IPS-18a (cell line): Measurements from ENCODE around the gene KYNU.
"Not testable (repeated sequence)": the region's sequence is repeated elsewhere in the genome, so short reads cannot be mapped to it uniquely, and the experiment has no call there.

Source experiments
- H3K27ac ChIP-seq: one replicate; pipeline ENCODE4 v1.5.1; 2013; ENCODE audit warnings: low read length
- H3K27me3 ChIP-seq: one replicate; pipeline ENCODE4 v1.6.1; 2013; ENCODE audit warnings: mild to moderate bottlenecking, low read length; ENCODE audit not compliant: control insufficient read depth, insufficient read depth
- H3K36me3 ChIP-seq: one replicate; pipeline ENCODE4 v1.6.1; 2013; ENCODE audit warnings: low read depth, low read length; ENCODE audit not compliant: control insufficient read depth
- H3K4me1 ChIP-seq: one replicate; pipeline ENCODE4 v1.6.1; 2013; ENCODE audit warnings: low read depth, low read length; ENCODE audit not compliant: control insufficient read depth
- H3K4me3 ChIP-seq: one replicate; pipeline ENCODE4 v1.5.1; 2013; ENCODE audit warnings: low read length
- H3K9ac ChIP-seq: one replicate; pipeline ENCODE4 v1.6.1; 2013; ENCODE audit warnings: mild to moderate bottlenecking, low read length, moderate library complexity
- H3K9me3 ChIP-seq: one replicate; pipeline ENCODE4 v1.6.1; 2013; ENCODE audit warnings: low read depth, low read length; ENCODE audit not compliant: control insufficient read depth

KYNU gene

DNA sequence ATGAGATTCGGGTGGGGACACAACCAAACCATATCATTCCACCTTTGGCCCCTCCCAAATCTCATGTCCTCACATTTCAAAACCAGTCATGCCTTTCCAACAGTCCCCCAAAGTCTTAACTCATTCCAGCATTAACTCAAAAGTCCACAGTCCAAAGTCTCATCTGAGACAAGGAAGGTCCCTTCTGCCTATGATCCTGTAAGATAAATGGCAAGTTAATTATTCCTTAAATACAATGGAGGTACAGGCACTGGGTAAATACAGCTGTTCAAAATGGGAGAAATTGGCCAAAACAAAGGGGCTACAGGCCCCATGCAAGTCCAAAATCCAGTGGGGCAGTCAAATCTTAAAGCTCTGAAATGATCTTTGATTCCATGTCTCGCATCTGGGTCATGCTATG lies 71.3 kb downstream of the KYNU start:
- H3K4me3 ChIP-seq, H3K36me3 ChIP-seq, H3K27me3 ChIP-seq, H3K9me3 ChIP-seq, H3K4me1 ChIP-seq, H3K9ac ChIP-seq, H3K27ac ChIP-seq: not testable (repeated sequence)

- H3K9ac ChIP-seq, H3K9me3 ChIP-seq, H3K4me3 ChIP-seq, H3K4me1 ChIP-seq, H3K36me3 ChIP-seq, H3K27me3 ChIP-seq, H3K27ac ChIP-seq: not testable (repeated sequence)
Observed at GRCh38 chr2:142950323-142950722, 72.9 kb downstream of the KYNU start.

DNA sequence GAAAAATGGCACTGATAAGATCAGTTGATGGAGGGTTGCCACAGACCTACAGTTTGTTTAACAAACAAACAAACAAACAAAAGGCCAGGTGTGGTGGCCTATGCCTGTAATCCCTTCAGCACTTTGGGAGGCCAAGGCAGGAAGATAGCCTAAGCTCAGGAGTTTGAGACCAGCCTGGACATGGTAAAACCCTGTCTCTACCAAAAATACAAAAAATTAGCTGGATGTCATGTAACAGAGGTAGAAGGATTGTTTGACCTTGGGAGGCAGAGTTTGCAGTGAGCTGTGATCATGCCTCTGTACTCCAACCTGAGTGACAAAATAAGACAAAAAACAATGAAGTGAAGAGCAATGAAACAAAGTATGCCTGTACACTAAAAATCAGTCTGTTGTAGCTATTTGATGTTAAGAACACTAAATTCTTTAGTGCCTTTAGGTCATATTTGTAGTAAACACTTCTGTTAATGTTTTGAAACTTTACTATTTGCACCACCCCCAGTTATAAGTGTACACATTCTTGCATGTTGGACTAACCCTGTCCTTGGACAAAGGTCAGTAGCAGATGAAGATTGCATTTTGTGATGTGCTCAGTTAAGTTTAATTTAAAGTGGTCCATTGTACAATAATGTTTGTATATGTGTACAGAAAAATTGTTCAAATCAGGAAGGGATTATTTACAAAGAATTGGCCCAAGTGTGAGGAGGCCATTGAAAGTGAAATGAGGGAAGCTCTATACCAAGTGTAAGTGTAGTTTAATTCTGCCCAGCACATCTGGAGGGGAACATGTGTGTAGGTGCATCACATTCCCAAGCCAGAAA lies 73.9 kb downstream of the KYNU start:
- H3K36me3 ChIP-seq = no peaks in the 10 kb centered on the region
- no peaks in the 10 kb centered on the region for H3K27me3 ChIP-seq
- no peak overlapping the region for H3K9ac ChIP-seq
- H3K4me3 ChIP-seq = no peak overlapping the region
- H3K27ac ChIP-seq = no peak overlapping the region
- H3K9me3 ChIP-seq = peaks cover 7% of the 10 kb centered on the region
- H3K4me1 ChIP-seq = no peaks in the 10 kb centered on the region

GRCh38 chr2:142952018-142952417 lies 74.6 kb downstream of the KYNU start:
- H3K9me3 ChIP-seq = peaks cover 7% of the 10 kb centered on the region
- H3K27ac ChIP-seq = no peak overlapping the region
- H3K9ac ChIP-seq = no peak overlapping the region
- no peaks in the 10 kb centered on the region for H3K4me1 ChIP-seq
- H3K4me3 ChIP-seq = no peak overlapping the region
- H3K27me3 ChIP-seq = no peaks in the 10 kb centered on the region
- H3K36me3 ChIP-seq = no peaks in the 10 kb centered on the region

GRCh38 chr2:142952793-142953494 lies 75.5 kb downstream of the KYNU start:
- Histone ChIP-seq H3K27me3 (no peaks in the 10 kb centered on the region), H3K36me3 (no peaks in the 10 kb centered on the region), H3K9me3 (peaks cover 7% of the 10 kb centered on the region), H3K4me1 (no peaks in the 10 kb centered on the region), H3K27ac (no peak overlapping the region), H3K9ac (no peak overlapping the region), H3K4me3 (no peak overlapping the region)

GRCh38 chr2:142954493-142954892 lies 77.0 kb downstream of the KYNU start:
- H3K4me1 ChIP-seq = no peaks in the 10 kb centered on the region
- H3K4me3 ChIP-seq = no peak overlapping the region
- H3K9ac ChIP-seq = no peak overlapping the region
- no peaks in the 10 kb centered on the region for H3K36me3 ChIP-seq
- H3K27me3 ChIP-seq = no peaks in the 10 kb centered on the region
- H3K27ac ChIP-seq = no peak overlapping the region
- peaks cover 7% of the 10 kb centered on the region for H3K9me3 ChIP-seq

GRCh38 chr2:142957144-142957543 lies 79.7 kb downstream of the KYNU start:
- Histone ChIP-seq H3K4me1 (no peaks in the 10 kb centered on the region), H3K9me3 (no peaks in the 10 kb centered on the region), H3K4me3 (no peak overlapping the region), H3K36me3 (no peaks in the 10 kb centered on the region), H3K27ac (no peak overlapping the region), H3K27me3 (no peaks in the 10 kb centered on the region), H3K9ac (no peak overlapping the region)

GRCh38 chr2:142961202-142961601 lies 83.7 kb downstream of the KYNU start:
- no peak overlapping the region for H3K9ac ChIP-seq
- H3K36me3 ChIP-seq = no peaks in the 10 kb centered on the region
- H3K27me3 ChIP-seq = no peaks in the 10 kb centered on the region
- H3K27ac ChIP-seq = no peak overlapping the region
- H3K9me3 ChIP-seq = peaks cover 3% of the 10 kb centered on the region
- no peak overlapping the region for H3K4me3 ChIP-seq
- no peaks in the 10 kb centered on the region for H3K4me1 ChIP-seq

GRCh38 chr2:142965443-142965842 lies 88.0 kb downstream of the KYNU start:
- Histone ChIP-seq H3K9ac (no peak overlapping the region), H3K27ac (no peak overlapping the region), H3K4me3 (no peak overlapping the region), H3K4me1 (no peaks in the 10 kb centered on the region), H3K36me3 (no peaks in the 10 kb centered on the region), H3K9me3 (peaks cover 3% of the 10 kb centered on the region), H3K27me3 (no peaks in the 10 kb centered on the region)

GRCh38 chr2:142966284-142966683 lies 88.8 kb downstream of the KYNU start:
- peaks cover 3% of the 10 kb centered on the region for H3K9me3 ChIP-seq
- no peak overlapping the region for H3K4me3 ChIP-seq
- H3K27me3 ChIP-seq = no peaks in the 10 kb centered on the region
- no peak overlapping the region for H3K9ac ChIP-seq
- H3K4me1 ChIP-seq = no peaks in the 10 kb centered on the region
- no peaks in the 10 kb centered on the region for H3K36me3 ChIP-seq
- H3K27ac ChIP-seq = no peak overlapping the region

DNA sequence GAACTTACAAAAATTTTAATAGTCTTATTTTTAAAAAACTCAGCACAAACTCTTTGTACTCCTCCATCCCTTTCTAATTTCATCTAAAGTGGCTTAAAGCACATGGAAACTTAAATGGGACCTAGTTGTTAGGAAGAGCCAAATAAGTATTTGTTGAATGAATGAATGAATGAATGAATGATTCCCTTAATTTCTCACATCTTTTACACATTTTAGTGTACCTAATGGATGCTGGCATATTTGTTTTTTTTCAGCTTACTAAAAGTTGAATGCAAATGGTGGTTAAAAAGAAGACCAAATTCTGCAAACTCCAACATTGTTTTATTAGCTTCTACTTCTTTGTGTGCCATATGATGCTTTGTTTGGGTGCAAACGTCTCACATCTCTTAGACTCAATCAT lies 89.6 kb downstream of the KYNU start:
- Histone ChIP-seq H3K27ac (no peak overlapping the region), H3K9me3 (peaks cover 3% of the 10 kb centered on the region), H3K27me3 (no peaks in the 10 kb centered on the region), H3K36me3 (no peaks in the 10 kb centered on the region), H3K4me3 (no peak overlapping the region), H3K4me1 (no peaks in the 10 kb centered on the region), H3K9ac (no peak overlapping the region)
